Measurements from ENCODE around the gene TSPEAR.

The TSPEAR gene

GRCh38 chr21:44711327-44712202 is at the start of gene TSPEAR:
TSPEAR (minus strand) TSS chr21:44711572; CDS start chr21:44711514, 58 bp downstream.
- DNase-seq = no peak

GRCh38 chr21:44760376-44760775 is 49.0 kb upstream of the TSPEAR start:
- no peak for DNase-seq

- no peak for DNase-seq
These were observed 48.4 kb upstream of the TSPEAR start for GRCh38 chr21:44759628-44760285.

- no peak for DNase-seq
These were observed 47.6 kb upstream of the TSPEAR start for GRCh38 chr21:44758781-44759627.

- DNase-seq = no peak
These were observed 46.8 kb upstream of the TSPEAR start for GRCh38 chr21:44758141-44758561.

GRCh38 chr21:44757731-44758130 is 46.4 kb upstream of the TSPEAR start:
- no peak for DNase-seq

- no peak for DNase-seq
These were observed 45.2 kb upstream of the TSPEAR start for GRCh38 chr21:44756423-44757185.

GRCh38 chr21:44755227-44755626 is 43.9 kb upstream of the TSPEAR start:
- no peak for DNase-seq

GRCh38 chr21:44753357-44753756 is 42.0 kb upstream of the TSPEAR start:
- DNase-seq = no peak

GRCh38 chr21:44752671-44753235 is 41.4 kb upstream of the TSPEAR start:
- DNase-seq = no peak

- DNase-seq = no peak
These were observed 40.6 kb upstream of the TSPEAR start for GRCh38 chr21:44751799-44752636.

GRCh38 chr21:44751186-44751798 is 39.9 kb upstream of the TSPEAR start:
- no peak for DNase-seq

- no peak for DNase-seq
These were observed 39.3 kb upstream of the TSPEAR start for GRCh38 chr21:44750675-44751025.

GRCh38 chr21:44749759-44750674 is 38.6 kb upstream of the TSPEAR start:
- DNase-seq = no peak

- DNase-seq = no peak
These were observed 37.9 kb upstream of the TSPEAR start for GRCh38 chr21:44749116-44749758.

- no peak for DNase-seq
These were observed 37.2 kb upstream of the TSPEAR start for GRCh38 chr21:44748621-44749020.

GRCh38 chr21:44742418-44743153 is 31.2 kb upstream of the TSPEAR start:
- no peak for DNase-seq

GRCh38 chr21:44741921-44742320 is 30.5 kb upstream of the TSPEAR start:
- no peak for DNase-seq
